Measurements from ENCODE around the gene DNM3.

DNA sequence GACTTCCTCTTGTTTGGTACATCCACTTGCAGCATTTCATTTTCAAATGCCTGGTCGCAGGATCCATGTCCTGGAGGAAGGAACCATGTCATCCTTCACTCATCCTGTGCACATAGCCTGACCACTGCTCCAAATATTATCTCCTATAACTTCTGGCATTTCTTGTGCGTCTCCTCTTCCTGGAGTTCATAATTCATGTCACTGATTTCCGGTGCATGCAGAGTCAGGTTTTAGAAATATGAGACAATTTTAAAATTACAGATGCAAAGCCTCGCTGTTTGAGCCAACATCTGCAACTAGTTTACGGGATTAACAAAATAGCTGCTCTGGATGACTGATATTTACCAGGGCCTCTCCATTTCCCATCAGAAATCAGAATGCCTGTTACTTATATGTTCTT lies 268.1 kb downstream of the DNM3 start:
- TF ChIP-seq STAT1 (IDR thresholded peaks at IDR 0.05; ENCODE audit: unreplicated experiment) (no peak), EZH2 (IDR thresholded peaks at IDR 0.05; ENCODE audit: low read depth, unreplicated experiment) (no peak), POLR2AphosphoS5 (IDR thresholded peaks at IDR 0.05; ENCODE audit: low read depth) (no peak)
- TF ChIP-seq, protein P1, sequence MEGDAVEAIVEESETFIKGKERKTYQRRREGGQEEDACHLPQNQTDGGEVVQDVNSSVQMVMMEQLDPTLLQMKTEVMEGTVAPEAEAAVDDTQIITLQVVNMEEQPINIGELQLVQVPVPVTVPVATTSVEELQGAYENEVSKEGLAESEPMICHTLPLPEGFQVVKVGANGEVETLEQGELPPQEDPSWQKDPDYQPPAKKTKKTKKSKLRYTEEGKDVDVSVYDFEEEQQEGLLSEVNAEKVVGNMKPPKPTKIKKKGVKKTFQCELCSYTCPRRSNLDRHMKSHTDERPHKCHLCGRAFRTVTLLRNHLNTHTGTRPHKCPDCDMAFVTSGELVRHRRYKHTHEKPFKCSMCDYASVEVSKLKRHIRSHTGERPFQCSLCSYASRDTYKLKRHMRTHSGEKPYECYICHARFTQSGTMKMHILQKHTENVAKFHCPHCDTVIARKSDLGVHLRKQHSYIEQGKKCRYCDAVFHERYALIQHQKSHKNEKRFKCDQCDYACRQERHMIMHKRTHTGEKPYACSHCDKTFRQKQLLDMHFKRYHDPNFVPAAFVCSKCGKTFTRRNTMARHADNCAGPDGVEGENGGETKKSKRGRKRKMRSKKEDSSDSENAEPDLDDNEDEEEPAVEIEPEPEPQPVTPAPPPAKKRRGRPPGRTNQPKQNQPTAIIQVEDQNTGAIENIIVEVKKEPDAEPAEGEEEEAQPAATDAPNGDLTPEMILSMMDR (conservative IDR thresholded peaks at IDR 0.05; ENCODE audit: low read depth in 2 of 2), result no peak
- TF ChIP-seq, protein P2, sequence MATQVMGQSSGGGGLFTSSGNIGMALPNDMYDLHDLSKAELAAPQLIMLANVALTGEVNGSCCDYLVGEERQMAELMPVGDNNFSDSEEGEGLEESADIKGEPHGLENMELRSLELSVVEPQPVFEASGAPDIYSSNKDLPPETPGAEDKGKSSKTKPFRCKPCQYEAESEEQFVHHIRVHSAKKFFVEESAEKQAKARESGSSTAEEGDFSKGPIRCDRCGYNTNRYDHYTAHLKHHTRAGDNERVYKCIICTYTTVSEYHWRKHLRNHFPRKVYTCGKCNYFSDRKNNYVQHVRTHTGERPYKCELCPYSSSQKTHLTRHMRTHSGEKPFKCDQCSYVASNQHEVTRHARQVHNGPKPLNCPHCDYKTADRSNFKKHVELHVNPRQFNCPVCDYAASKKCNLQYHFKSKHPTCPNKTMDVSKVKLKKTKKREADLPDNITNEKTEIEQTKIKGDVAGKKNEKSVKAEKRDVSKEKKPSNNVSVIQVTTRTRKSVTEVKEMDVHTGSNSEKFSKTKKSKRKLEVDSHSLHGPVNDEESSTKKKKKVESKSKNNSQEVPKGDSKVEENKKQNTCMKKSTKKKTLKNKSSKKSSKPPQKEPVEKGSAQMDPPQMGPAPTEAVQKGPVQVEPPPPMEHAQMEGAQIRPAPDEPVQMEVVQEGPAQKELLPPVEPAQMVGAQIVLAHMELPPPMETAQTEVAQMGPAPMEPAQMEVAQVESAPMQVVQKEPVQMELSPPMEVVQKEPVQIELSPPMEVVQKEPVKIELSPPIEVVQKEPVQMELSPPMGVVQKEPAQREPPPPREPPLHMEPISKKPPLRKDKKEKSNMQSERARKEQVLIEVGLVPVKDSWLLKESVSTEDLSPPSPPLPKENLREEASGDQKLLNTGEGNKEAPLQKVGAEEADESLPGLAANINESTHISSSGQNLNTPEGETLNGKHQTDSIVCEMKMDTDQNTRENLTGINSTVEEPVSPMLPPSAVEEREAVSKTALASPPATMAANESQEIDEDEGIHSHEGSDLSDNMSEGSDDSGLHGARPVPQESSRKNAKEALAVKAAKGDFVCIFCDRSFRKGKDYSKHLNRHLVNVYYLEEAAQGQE (IDR thresholded peaks at IDR 0.05; ENCODE audit: unreplicated experiment), result no peak
